ENCODE results near the gene TRPM7.
"Not testable (repeated sequence)": the region's sequence is repeated elsewhere in the genome, so short reads cannot be mapped to it uniquely, and the experiment has no call there.

TRPM7 gene

GRCh38 chr15:50686469-50687301 is at the start of gene TRPM7:
TRPM7 (minus strand) TSS chr15:50686797; CDS start chr15:50686533, 264 bp downstream.
- peak; percentile 74 for DNase-seq (ENCODE audit: low spot score)

- no peak for DNase-seq (ENCODE audit: low spot score)
Measured at GRCh38 chr15:50735156-50735555, 48.6 kb upstream of the TRPM7 start.

GRCh38 chr15:50726315-50726714 is 39.7 kb upstream of the TRPM7 start:
- DNase-seq (ENCODE audit: low spot score) = no peak

GRCh38 chr15:50718700-50719125 is 32.1 kb upstream of the TRPM7 start:
- DNase-seq (ENCODE audit: low spot score) = no peak

GRCh38 chr15:50712018-50712417 is 25.4 kb upstream of the TRPM7 start:
- DNase-seq (ENCODE audit: low spot score) = no peak

- no peak for DNase-seq (ENCODE audit: low spot score)
Measured at GRCh38 chr15:50710585-50710984, 24.0 kb upstream of the TRPM7 start.

- DNase-seq (ENCODE audit: low spot score) = no peak
Measured at GRCh38 chr15:50707878-50708427, 21.4 kb upstream of the TRPM7 start.

GRCh38 chr15:50702762-50703334 is 16.3 kb upstream of the TRPM7 start:
- no peak for DNase-seq (ENCODE audit: low spot score)

- DNase-seq (ENCODE audit: low spot score) = no peak
Measured at GRCh38 chr15:50698101-50698500, 11.5 kb upstream of the TRPM7 start.

- DNase-seq (ENCODE audit: low spot score) = no peak
Measured at GRCh38 chr15:50697109-50697797, 10.7 kb upstream of the TRPM7 start.

- DNase-seq (ENCODE audit: low spot score) = not testable (repeated sequence)
Measured at GRCh38 chr15:50694634-50695165, 8.1 kb upstream of the TRPM7 start.

- no peak for DNase-seq (ENCODE audit: low spot score)
Measured at GRCh38 chr15:50687302-50687902, 805 bp upstream of the TRPM7 start.

GRCh38 chr15:50685976-50686468 is 575 bp downstream of the TRPM7 start:
- peak; percentile 51 for DNase-seq (ENCODE audit: low spot score)

GRCh38 chr15:50685191-50685975 is 1.2 kb downstream of the TRPM7 start:
- DNase-seq (ENCODE audit: low spot score) = peak; percentile 7

- DNase-seq (ENCODE audit: low spot score) = no peak
Measured at GRCh38 chr15:50681467-50681866, 5.1 kb downstream of the TRPM7 start.

- DNase-seq (ENCODE audit: low spot score) = no peak
Measured at GRCh38 chr15:50676799-50677483, 9.7 kb downstream of the TRPM7 start.

- DNase-seq (ENCODE audit: low spot score) = peak; percentile 35
Measured at GRCh38 chr15:50675535-50676144, 11.0 kb downstream of the TRPM7 start.

GRCh38 chr15:50670115-50670514 is 16.5 kb downstream of the TRPM7 start:
- DNase-seq (ENCODE audit: low spot score) = no peak

- no peak for DNase-seq (ENCODE audit: low spot score)
Measured at GRCh38 chr15:50669611-50670010, 17.0 kb downstream of the TRPM7 start.

GRCh38 chr15:50665938-50666337 is 20.7 kb downstream of the TRPM7 start:
- no peak for DNase-seq (ENCODE audit: low spot score)
